Tibial nerve (tissue), 4 donors: ENCODE results near the gene FASTKD2.

Experiments used
- EP300 ChIP-seq, 2 donors: sonication (generic); formaldehyde crosslinking; IDR thresholded peaks; one replicate each; pipeline ENCODE4 v1.6.1; 2017; ENCODE audit warnings: antibody characterized with exemption in 2 of 2, mild to moderate bottlenecking in 1 of 2
- POLR2A ChIP-seq, 2 donors: fragments of 450-650 bp; IDR thresholded peaks; one replicate each; pipeline ENCODE4 v1.6.1; 2017; ENCODE audit warnings: antibody characterized with exemption in 2 of 2, mild to moderate bottlenecking in 2 of 2, moderate library complexity in 2 of 2
- TF ChIP-seq, protein P1 (sequence below), 5 experiments: fragments of 200-600 bp in 3 of 5; fragments of 450-650 bp in 2 of 5; sonication (generic) in 3 of 5; IDR thresholded peaks; one replicate each; pipeline ENCODE4 v1.5.1; 2016 to 2019; ENCODE audit warnings: antibody characterized with exemption in 5 of 5, mild to moderate bottlenecking in 3 of 5, moderate library complexity in 2 of 5

DNA sequence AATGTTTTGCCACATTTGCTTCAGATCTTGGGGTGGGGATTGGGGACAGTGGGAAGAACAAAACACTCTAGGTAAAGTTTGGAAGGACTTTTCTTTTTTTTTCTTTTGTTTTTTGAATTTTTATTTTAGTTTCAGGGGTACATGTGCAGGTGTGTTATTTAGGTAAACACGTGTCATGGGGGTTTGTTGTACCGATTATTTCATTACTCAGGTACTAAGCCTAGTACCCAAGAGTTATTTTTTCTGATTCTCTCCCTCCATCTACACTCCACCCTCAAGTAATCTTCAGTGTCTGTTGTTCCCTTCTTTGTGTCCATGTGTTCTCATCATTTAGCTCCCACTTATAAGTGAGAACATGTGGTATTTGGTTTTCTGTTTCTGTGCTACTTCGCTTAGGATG, 73.3 kb downstream of the FASTKD2 start:
- TF ChIP-seq, protein P1, sequence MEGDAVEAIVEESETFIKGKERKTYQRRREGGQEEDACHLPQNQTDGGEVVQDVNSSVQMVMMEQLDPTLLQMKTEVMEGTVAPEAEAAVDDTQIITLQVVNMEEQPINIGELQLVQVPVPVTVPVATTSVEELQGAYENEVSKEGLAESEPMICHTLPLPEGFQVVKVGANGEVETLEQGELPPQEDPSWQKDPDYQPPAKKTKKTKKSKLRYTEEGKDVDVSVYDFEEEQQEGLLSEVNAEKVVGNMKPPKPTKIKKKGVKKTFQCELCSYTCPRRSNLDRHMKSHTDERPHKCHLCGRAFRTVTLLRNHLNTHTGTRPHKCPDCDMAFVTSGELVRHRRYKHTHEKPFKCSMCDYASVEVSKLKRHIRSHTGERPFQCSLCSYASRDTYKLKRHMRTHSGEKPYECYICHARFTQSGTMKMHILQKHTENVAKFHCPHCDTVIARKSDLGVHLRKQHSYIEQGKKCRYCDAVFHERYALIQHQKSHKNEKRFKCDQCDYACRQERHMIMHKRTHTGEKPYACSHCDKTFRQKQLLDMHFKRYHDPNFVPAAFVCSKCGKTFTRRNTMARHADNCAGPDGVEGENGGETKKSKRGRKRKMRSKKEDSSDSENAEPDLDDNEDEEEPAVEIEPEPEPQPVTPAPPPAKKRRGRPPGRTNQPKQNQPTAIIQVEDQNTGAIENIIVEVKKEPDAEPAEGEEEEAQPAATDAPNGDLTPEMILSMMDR (IDR thresholded peaks at IDR 0.05) = no peak
- no peak for TF ChIP-seq EP300 (IDR thresholded peaks at IDR 0.05)
- TF ChIP-seq POLR2A (IDR thresholded peaks at IDR 0.05) = no peak
